Upper lobe of right lung (tissue), 1 donor: Measurements from ENCODE around the gene GRK3. TPM values are rescaled to one million over a fixed set of nuclear protein-coding genes. Genes with fewer than 3 reads are reported as not detected.

Experiments
- ATAC-seq: fragments of 200-7000 bp; cut with Tn5 transposase; one replicate; pipeline ENCODE4 v1.9.1; 2020; ENCODE audit warnings: mild to moderate bottlenecking, moderate library complexity
- DNase-seq: peaks from one replicate; pipeline ENCODE4 v3.0.0-alpha.2; 2020
- H3K27ac ChIP-seq: fragments of 200-600 bp; one replicate; pipeline ENCODE4 v1.8.0; 2022
- H3K27me3 ChIP-seq: fragments of 200-600 bp; one replicate; pipeline ENCODE4 v1.8.0; 2022; ENCODE audit warnings: mild to moderate bottlenecking
- H3K36me3 ChIP-seq: fragments of 200-600 bp; one replicate; pipeline ENCODE4 v1.8.0; 2022
- H3K4me1 ChIP-seq: fragments of 200-600 bp; one replicate; pipeline ENCODE4 v1.8.0; 2022
- H3K4me3 ChIP-seq: fragments of 200-600 bp; one replicate; pipeline ENCODE4 v1.8.0; 2022; ENCODE audit warnings: mild to moderate bottlenecking
- H3K9me3 ChIP-seq: fragments of 200-600 bp; one replicate; pipeline ENCODE4 v1.8.0; 2022
- CTCF ChIP-seq: fragments of 200-600 bp; IDR thresholded peaks from one replicate; pipeline ENCODE4 v1.8.0; 2022; ENCODE audit warnings: antibody characterized with exemption
- intact Hi-C: fragments of 100-400 bp; cut with DNase I; formaldehyde crosslinking; loops from one replicate; pipeline ENCODE4 v1.11.0; 2022
- total RNA-seq: library from RNA; stranded (reverse); fragmentation: NEBNext Ultra II Directional; extraction: Animal tissue kit (Norgen Biotek cat#: 25700); gene quantifications from one replicate; pipeline ENCODE4 v1.2.1, GENCODE V29; 2021
- donor health status: DM: no; HTN: yes; CAD: no; lungs with severe emphysema.

Gene GRK3
- total RNA-seq, 1 donor from 2014 or later: 26.0 TPM

GRCh38 chr22:25689631-25690030, 125.2 kb downstream of the GRK3 start:
- DNase-seq (no peak), ATAC-seq (no peak)
- Histone ChIP-seq H3K27me3 (no peaks in the 10 kb centered on the region), H3K27ac (no peak overlapping the region), H3K4me1 (no peaks in the 10 kb centered on the region), H3K9me3 (no peaks in the 10 kb centered on the region), H3K4me3 (no peak overlapping the region), H3K36me3 (peaks cover 26% of the 10 kb centered on the region)
- TF ChIP-seq CTCF: no peak
- intact Hi-C loops: no loop called here

GRCh38 chr22:25690798-25691197, 126.3 kb downstream of the GRK3 start:
- intact Hi-C loops: no loop called here
- Histone ChIP-seq H3K36me3 (peaks cover 26% of the 10 kb centered on the region), H3K27me3 (no peaks in the 10 kb centered on the region), H3K4me1 (no peaks in the 10 kb centered on the region), H3K9me3 (no peaks in the 10 kb centered on the region), H3K4me3 (no peak overlapping the region), H3K27ac (no peak overlapping the region)
- DNase-seq: no peak
- ATAC-seq: no peak
- TF ChIP-seq CTCF: no peak

GRCh38 chr22:25692397-25693267, 128.2 kb downstream of the GRK3 start:
- no peak overlapping the region for H3K4me3 ChIP-seq
- peaks cover 24% of the 10 kb centered on the region for H3K36me3 ChIP-seq
- DNase-seq (no peak), ATAC-seq (no peak)
- no peaks in the 10 kb centered on the region for H3K27me3 ChIP-seq
- no peaks in the 10 kb centered on the region for H3K4me1 ChIP-seq
- no peaks in the 10 kb centered on the region for H3K9me3 ChIP-seq
- H3K27ac ChIP-seq: no peak overlapping the region
- intact Hi-C loops: no loop called here
- no peak for TF ChIP-seq CTCF

GRCh38 chr22:25693268-25693565, 128.7 kb downstream of the GRK3 start:
- Histone ChIP-seq H3K4me3 (no peak overlapping the region), H3K27me3 (no peaks in the 10 kb centered on the region), H3K27ac (no peak overlapping the region), H3K9me3 (no peaks in the 10 kb centered on the region), H3K4me1 (no peaks in the 10 kb centered on the region), H3K36me3 (peaks cover 22% of the 10 kb centered on the region)
- DNase-seq (no peak), ATAC-seq (no peak)
- TF ChIP-seq CTCF: no peak
- intact Hi-C loops: no loop called here

GRCh38 chr22:25694196-25694907, 129.9 kb downstream of the GRK3 start:
- Histone ChIP-seq H3K27ac (no peak overlapping the region), H3K36me3 (peaks cover 22% of the 10 kb centered on the region), H3K4me3 (no peak overlapping the region), H3K4me1 (no peaks in the 10 kb centered on the region), H3K27me3 (no peaks in the 10 kb centered on the region), H3K9me3 (no peaks in the 10 kb centered on the region)
- intact Hi-C loops: no loop called here
- TF ChIP-seq CTCF: no peak
- no peak for ATAC-seq
- no peak for DNase-seq
